Peyer's patch (tissue), 4 donors: ENCODE measurements around the gene OR56B4.

Source experiments
- POLR2A ChIP-seq, 2 donors: fragments of 450-650 bp; IDR thresholded peaks; one replicate each; pipeline ENCODE4 v1.5.1; 2017; ENCODE audit warnings: antibody characterized with exemption in 2 of 2, mild to moderate bottlenecking in 2 of 2, moderate library complexity in 2 of 2
- TF ChIP-seq, protein P1 (sequence below), 6 experiments: fragments of 450-650 bp in 4 of 6; fragments of 200-600 bp in 2 of 6; sonication (generic) in 1 of 6; IDR thresholded peaks; one replicate each; pipeline ENCODE4 v1.5.1; 2017 to 2019; ENCODE audit warnings: antibody characterized with exemption in 6 of 6, mild to moderate bottlenecking in 3 of 6, moderate library complexity in 1 of 6

DNA sequence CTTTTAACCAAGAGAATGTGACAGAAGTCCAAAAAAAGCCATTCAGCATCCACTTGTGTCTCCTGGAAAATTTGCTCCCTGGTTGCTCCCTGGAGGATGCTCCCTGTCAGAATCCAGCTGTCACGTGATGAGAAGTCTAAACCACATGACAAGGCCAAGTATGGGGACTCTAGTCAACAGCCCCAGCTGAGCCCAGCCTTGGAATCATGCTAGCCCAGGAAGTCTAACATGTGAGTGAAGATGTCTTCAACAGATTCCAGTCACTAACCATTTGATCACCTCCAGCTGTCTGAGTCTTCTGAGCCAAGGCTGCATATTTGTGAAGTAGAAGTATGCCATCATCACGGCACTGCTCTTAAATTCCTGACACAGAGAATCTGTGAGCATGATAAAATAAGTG lies 4.2 kb downstream of the OR56B4 start:
- TF ChIP-seq POLR2A (IDR thresholded peaks at IDR 0.05), result no peak
- TF ChIP-seq, protein P1, sequence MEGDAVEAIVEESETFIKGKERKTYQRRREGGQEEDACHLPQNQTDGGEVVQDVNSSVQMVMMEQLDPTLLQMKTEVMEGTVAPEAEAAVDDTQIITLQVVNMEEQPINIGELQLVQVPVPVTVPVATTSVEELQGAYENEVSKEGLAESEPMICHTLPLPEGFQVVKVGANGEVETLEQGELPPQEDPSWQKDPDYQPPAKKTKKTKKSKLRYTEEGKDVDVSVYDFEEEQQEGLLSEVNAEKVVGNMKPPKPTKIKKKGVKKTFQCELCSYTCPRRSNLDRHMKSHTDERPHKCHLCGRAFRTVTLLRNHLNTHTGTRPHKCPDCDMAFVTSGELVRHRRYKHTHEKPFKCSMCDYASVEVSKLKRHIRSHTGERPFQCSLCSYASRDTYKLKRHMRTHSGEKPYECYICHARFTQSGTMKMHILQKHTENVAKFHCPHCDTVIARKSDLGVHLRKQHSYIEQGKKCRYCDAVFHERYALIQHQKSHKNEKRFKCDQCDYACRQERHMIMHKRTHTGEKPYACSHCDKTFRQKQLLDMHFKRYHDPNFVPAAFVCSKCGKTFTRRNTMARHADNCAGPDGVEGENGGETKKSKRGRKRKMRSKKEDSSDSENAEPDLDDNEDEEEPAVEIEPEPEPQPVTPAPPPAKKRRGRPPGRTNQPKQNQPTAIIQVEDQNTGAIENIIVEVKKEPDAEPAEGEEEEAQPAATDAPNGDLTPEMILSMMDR (IDR thresholded peaks at IDR 0.05), result no peak
